AG10803 (cell line): Measurements from ENCODE around the gene TSTD2.
"Not testable (repeated sequence)": the region's sequence is repeated elsewhere in the genome, so short reads cannot be mapped to it uniquely, and the experiment has no call there.

ENCODE experiments used
- DNase-seq: peaks from one replicate; pipeline ENCODE4 v3.0.0; 2010; ENCODE audit warnings: low read depth
- H3K4me3 ChIP-seq: 2 replicates; pipeline ENCODE4 v1.5.1; 2011; ENCODE audit warnings: mild to moderate bottlenecking, low read length, control low read depth
- TF ChIP-seq, protein P1 (sequence below): conservative IDR thresholded peaks from 2 replicates; pipeline ENCODE4 v1.5.1; 2011; ENCODE audit warnings: mild to moderate bottlenecking, low read length, control low read depth, inconsistent platforms

Gene TSTD2

DNA sequence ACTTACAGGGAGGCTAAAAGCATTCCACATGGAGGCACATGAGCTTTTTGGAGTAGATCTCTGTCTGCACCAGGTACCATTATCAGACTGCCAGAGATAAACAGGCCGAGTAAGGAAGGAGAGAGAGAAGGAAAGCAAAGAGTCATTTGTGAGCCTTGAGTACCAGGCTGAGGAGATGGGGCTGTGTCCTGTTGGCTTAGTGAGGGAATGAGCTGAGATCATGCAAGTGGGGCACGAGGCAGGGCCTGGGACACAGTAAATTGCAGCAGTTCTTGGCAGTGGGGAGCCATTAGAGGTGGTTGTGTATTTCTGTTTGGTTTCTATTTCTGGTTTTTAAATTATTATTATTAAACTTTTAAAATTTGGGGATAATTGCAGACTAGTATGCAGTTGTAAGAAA lies 53.3 kb downstream of the TSTD2 start:
- DNase-seq: no peak
- H3K4me3 ChIP-seq: no peak overlapping the region
- TF ChIP-seq, protein P1, sequence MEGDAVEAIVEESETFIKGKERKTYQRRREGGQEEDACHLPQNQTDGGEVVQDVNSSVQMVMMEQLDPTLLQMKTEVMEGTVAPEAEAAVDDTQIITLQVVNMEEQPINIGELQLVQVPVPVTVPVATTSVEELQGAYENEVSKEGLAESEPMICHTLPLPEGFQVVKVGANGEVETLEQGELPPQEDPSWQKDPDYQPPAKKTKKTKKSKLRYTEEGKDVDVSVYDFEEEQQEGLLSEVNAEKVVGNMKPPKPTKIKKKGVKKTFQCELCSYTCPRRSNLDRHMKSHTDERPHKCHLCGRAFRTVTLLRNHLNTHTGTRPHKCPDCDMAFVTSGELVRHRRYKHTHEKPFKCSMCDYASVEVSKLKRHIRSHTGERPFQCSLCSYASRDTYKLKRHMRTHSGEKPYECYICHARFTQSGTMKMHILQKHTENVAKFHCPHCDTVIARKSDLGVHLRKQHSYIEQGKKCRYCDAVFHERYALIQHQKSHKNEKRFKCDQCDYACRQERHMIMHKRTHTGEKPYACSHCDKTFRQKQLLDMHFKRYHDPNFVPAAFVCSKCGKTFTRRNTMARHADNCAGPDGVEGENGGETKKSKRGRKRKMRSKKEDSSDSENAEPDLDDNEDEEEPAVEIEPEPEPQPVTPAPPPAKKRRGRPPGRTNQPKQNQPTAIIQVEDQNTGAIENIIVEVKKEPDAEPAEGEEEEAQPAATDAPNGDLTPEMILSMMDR: no peak

DNA sequence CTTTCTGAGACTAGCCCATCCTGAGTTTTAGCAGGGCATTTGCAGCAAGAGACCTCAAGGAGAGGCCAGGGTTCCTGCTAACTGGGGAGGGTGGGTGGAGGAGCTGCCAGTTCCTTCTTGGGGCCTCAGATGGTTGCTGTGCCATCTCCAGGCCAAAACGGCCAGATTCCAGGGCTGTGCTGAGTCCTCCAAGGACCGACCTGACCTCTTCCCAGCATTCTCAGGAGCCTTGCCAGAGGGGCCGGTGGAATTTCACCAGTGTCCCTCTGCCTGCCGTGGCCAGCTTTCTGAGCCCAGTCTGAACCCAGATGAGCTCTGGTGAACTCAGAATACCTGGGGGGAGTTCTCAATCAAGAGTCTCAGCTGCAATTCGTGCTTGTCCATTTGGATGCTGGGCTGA lies 54.3 kb downstream of the TSTD2 start:
- no peak for DNase-seq
- no peak overlapping the region for H3K4me3 ChIP-seq
- TF ChIP-seq, protein P1: no peak

DNA sequence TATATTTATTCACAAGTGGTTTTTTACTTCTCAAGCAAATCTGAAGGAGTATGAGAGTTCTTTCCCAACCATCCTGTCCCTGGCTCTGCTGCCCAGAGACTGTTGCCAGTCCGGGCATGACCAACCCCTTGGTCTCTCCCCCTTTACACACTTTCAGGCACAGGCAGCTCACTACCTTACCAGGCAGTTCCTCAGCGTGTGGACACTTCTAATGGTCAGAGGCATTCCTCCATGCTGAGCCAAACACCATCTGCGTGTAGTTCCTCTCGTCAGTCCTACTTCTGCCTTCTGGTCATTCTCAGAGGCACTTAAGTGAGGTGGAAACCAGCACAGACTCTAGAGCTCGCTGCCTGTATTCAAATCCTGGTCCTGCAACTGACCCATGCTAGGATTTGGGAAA lies 56.1 kb downstream of the TSTD2 start:
- no peak for DNase-seq
- TF ChIP-seq, protein P1: no peak
- H3K4me3 ChIP-seq: no peak overlapping the region

DNA sequence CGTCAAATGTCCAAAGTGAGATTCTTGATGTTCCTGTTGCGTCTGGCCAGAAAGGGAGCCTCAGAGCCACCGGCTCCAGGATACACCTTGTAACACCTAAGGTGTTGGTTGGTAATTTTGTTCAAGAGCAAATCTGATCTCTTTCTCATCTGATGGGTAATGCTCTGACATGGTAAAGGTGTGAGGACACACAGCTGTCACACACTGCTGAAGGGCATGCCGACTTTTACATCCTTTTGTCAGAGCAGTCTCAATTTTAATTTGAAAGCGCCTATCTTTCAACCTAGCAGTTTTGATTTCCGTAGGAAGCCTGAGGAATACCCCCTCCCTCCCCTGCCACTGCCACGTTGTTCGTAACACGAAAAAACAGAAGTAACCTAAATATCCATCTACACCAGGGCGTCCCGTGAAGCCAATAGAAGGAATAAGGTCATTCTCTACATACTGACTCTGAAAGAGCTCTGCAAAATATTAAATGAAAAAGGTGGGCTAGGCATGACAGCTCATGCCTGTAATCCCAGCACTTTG lies 57.4 kb downstream of the TSTD2 start:
- H3K4me3 ChIP-seq: no peak overlapping the region
- no peak for DNase-seq
- TF ChIP-seq, protein P1: no peak

DNA sequence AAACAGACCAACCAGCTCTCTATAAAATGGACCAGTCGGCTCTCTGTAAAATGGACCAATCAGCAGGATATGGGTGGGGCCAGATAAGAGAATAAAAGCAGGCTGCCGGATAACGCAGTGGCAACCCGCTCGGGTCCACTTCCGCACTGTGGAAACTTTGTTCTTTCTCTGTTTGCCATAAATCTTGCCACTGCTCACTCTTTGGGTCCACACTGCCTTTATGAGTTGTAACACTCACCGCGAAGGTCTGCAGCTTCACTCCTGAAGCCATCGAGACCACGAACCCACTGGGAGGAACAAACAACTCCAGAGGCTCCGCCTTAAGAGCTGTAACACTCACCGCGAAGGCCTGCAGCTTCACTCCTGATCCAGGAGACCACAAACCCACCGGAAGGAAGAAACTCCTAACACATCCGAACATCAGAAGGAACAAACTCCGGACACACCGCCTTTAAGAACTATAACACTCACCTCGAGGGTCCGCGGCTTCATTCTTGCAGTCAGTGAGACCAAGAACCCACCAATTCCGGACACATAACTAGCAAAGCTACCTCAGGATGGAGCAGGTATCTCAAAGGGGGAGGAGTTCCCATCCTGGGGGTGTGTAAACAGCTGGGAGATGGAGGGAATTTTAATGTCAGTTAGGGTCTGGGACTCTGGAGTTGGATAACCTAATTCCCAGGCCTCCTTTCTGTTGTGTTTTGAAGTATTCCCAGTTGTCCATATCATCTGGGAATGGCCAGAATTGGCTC lies 58.1 kb downstream of the TSTD2 start:
- H3K4me3 ChIP-seq, DNase-seq: not testable (repeated sequence)

DNA sequence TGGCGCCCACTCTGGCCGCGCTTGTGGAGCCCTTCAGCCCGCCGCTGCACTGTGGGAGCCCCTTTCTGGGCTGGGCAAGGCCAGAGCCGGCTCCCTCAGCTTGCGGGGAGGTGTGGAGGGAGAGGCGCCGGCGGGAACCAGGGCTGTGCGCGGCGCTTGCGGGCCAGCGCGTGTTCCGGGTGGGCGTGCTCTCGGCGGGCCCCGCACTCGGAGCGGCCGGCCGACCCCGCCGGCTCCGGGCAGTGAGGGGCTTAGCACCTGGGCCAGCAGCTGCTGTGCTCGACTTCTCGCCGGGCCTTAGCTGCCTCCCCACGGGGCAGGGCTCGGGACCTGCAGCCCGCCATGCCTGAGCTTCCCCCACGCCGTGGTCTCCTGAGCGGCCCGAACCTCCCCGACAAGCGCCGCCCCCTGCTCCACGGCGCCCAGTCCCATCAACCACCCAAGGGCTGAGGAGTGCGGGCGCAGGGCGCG lies 59.0 kb downstream of the TSTD2 start:
- not testable (repeated sequence) for DNase-seq, H3K4me3 ChIP-seq

DNA sequence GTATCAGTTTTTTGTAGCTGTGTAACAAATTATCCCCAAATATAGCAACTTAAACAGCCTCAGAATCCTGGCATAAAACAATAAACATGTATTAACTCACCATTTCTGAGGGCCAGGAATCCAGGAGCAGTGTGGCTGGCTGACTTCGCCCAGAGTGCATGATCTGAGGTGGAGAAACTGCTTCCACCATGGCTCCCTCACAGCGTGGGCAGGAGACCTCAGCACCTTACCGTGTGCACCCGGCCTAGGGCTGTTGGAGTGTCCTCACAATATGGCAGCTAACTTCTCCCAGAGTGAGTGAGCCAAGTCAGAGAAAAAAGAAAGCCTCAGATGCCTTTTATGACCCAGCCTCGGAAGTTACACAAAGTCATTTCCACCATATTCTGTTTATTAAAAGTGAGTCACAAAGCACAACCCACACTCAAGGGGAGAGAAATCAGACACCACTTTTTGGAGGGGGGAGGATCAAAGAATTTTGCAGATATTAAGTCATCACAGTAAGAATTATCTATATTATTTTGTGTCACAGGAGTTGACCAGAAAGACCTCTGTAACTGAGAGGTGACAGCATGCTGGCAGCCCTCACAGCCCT lies 59.6 kb downstream of the TSTD2 start:
- H3K4me3 ChIP-seq: no peak overlapping the region
- no peak for DNase-seq
- TF ChIP-seq, protein P1: no peak

DNA sequence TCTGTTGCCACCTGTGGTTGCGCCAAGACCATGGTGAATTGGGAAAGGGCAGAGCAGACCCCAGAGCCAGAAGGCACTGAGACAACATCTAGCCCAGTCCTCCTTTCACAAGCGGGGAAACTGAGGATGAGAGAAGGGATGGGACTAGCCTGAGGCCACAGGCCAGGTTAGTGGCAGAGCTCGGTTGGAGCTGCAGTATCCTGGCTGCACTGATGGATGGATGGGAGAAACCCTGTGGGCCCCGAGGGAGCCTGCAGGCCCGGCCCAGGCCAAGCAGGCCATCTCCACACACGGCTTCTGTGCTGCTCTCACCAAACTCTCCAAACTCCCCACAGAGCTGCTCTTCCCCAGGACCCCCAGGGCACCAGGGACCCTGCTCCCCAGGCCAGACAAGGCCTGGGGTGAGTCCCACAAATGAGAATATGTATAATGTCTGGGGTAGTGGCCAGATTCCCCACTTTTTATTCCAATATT lies 60.2 kb downstream of the TSTD2 start:
- TF ChIP-seq, protein P1: no peak

More for the DNA sequence above, 60.2 kb downstream of the TSTD2 start:
- no peak overlapping the region for H3K4me3 ChIP-seq
- DNase-seq: no peak
